CD8-positive, alpha-beta memory T cell (primary cell): ENCODE data around the gene KMT5B. TPM values are rescaled to one million over a fixed set of nuclear protein-coding genes. Genes with fewer than 3 reads are reported as not detected.

ENCODE experiments used
- CTCF ChIA-PET: fragments of 350-600 bp; sonication (Branson Sonifier 250); formaldehyde crosslinking; loops from one replicate; lab custom pipeline; 2021; ENCODE audit warnings: antibody characterized with exemption; lab: Charles Lee
- POLR2A ChIA-PET: fragments of 350-600 bp; sonication (Branson Sonifier 250); formaldehyde crosslinking; loops from one replicate; lab custom pipeline; 2021; ENCODE audit warnings: antibody characterized with exemption; lab: Charles Lee
- DNase-seq, 5 donors: peaks; one replicate each; pipeline versions ENCODE4 v3.0.0 to v3.0.0-alpha.2; 2020 to 2022; ENCODE audit warnings: mixed read lengths in 1 of 5
- H3K27ac ChIP-seq: one replicate; pipeline ENCODE4 v1.7.0; 2013; ENCODE audit warnings: low read depth, mild to moderate bottlenecking, low read length, moderate library complexity
- H3K27me3 ChIP-seq: 2 replicates; pipeline ENCODE4 v1.7.0; 2013; ENCODE audit warnings: low read length, mild to moderate bottlenecking; ENCODE audit not compliant: insufficient read depth, poor library complexity, severe bottlenecking
- H3K36me3 ChIP-seq: 2 replicates; pipeline ENCODE4 v1.7.0; 2013; ENCODE audit warnings: mild to moderate bottlenecking, low read length, moderate library complexity; ENCODE audit not compliant: insufficient read depth
- H3K4me1 ChIP-seq: 2 replicates; pipeline ENCODE4 v1.7.0; 2013; ENCODE audit warnings: mild to moderate bottlenecking, low read length, moderate library complexity; ENCODE audit not compliant: insufficient read depth
- H3K4me3 ChIP-seq: 2 replicates; pipeline ENCODE4 v1.7.0; 2013; ENCODE audit warnings: mild to moderate bottlenecking, low read length
- H3K9me3 ChIP-seq: 2 replicates; pipeline ENCODE4 v1.7.0; 2013; ENCODE audit warnings: mild to moderate bottlenecking, low read length
- H3K27ac Mint-ChIP-seq, 8 donors: one replicate each; pipeline ENCODE4 v1.8.0; 2020 to 2021; ENCODE audit warnings: mixed read lengths in 8 of 8, mild to moderate bottlenecking in 6 of 8, inconsistent platforms in 3 of 8, moderate library complexity in 3 of 8
- H3K27me3 Mint-ChIP-seq, 2 donors: one replicate each; pipeline ENCODE4 v1.8.0; 2020 to 2021; ENCODE audit warnings: mixed read lengths in 2 of 2, mild to moderate bottlenecking in 1 of 2, moderate library complexity in 1 of 2
- H3K36me3 Mint-ChIP-seq, 3 donors: one replicate each; pipeline ENCODE4 v1.8.0; 2020 to 2021; ENCODE audit warnings: mixed read lengths in 3 of 3, inconsistent platforms in 1 of 3, mild to moderate bottlenecking in 1 of 3
- H3K4me1 Mint-ChIP-seq, 3 donors: one replicate each; pipeline ENCODE4 v1.8.0; 2020 to 2021; ENCODE audit warnings: mixed read lengths in 3 of 3, inconsistent platforms in 1 of 3, mild to moderate bottlenecking in 1 of 3
- H3K4me3 Mint-ChIP-seq, 7 donors: one replicate each; pipeline ENCODE4 v1.8.0; 2020 to 2021; ENCODE audit warnings: mixed read lengths in 7 of 7, mild to moderate bottlenecking in 6 of 7, moderate library complexity in 4 of 7, inconsistent platforms in 2 of 7
- H3K9me3 Mint-ChIP-seq, 5 donors: one replicate each; pipeline ENCODE4 v1.8.0; 2020 to 2022; ENCODE audit warnings: mixed read lengths in 5 of 5, mild to moderate bottlenecking in 3 of 5, moderate library complexity in 2 of 5, inconsistent platforms in 1 of 5
- polyA plus RNA-seq: library from polyadenylated mRNA; unstranded; fragments of 300-500 nt; fragmentation: Illumina TruSeq; gene quantifications from one replicate; pipeline ENCODE4 v1.2.3, GENCODE V29; 2021
- total RNA-seq, 2 experiments: library from RNA; stranded (reverse); gene quantifications; one replicate each; pipeline ENCODE4 v1.2.3, GENCODE V29; 2021

The KMT5B gene
- total and polyA plus RNA-seq, 3 experiments from 2014 or later, result 21.9 to 49.1 (median 22.6) TPM

DNA sequence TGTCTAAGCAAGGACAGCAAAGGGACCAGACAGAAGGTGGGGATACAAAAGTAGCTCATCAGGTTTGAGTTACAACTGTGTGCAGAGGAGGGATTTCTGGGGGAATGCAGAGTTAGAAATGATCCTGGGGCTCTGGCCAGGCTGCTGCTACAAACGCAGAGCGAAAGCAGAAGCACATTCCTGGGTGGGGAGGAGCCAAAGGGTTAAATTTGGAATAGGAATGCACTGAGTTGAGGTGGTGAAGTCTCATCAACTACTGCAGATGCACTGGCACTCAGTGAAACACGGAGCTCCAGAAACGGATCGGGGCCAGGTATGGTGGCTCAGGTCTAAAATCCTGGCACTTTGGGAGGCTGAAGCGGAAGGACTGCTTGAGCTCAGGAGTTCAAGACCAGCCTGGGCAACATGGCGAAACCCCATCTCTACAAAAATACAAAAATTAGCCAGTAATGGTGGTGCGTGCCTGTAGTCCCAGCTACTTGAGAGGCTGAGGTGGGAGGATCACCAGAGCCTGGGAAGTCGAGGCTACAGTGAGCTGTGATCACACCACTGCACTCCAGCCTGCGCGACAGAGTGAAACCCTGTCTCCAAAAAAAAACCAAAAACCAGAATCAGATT lies 95.1 kb downstream of the KMT5B start:
- no peak for DNase-seq
- Histone ChIP-seq H3K27me3 (no peaks in the 10 kb centered on the region), H3K27ac (no peak overlapping the region), H3K4me3 (no peak overlapping the region), H3K4me1 (peaks cover 12% of the 10 kb centered on the region), H3K36me3 (no peaks in the 10 kb centered on the region), H3K9me3 (no peaks in the 10 kb centered on the region)
- POLR2A ChIA-PET, result no interaction called here
- H3K27ac Mint-ChIP-seq, result peak overlapping the region in 1 of 8 donors; percentile 49
- H3K36me3 Mint-ChIP-seq, result no peaks in the 10 kb centered on the region
- no peaks in the 10 kb centered on the region for H3K27me3 Mint-ChIP-seq
- no peaks in the 10 kb centered on the region for H3K9me3 Mint-ChIP-seq
- H3K4me3 Mint-ChIP-seq, result peak overlapping the region in 2 of 7 donors; percentile 15 to 28
- peaks cover 3 to 12% (median 8%) of the 10 kb centered on the region in 3 donors for H3K4me1 Mint-ChIP-seq
- CTCF ChIA-PET, result interaction anchor here (1.0 kb wide), 1 partner anchor 17 kb away, joined by 3 read pairs; no protein-coding TSS in a partner anchor

DNA sequence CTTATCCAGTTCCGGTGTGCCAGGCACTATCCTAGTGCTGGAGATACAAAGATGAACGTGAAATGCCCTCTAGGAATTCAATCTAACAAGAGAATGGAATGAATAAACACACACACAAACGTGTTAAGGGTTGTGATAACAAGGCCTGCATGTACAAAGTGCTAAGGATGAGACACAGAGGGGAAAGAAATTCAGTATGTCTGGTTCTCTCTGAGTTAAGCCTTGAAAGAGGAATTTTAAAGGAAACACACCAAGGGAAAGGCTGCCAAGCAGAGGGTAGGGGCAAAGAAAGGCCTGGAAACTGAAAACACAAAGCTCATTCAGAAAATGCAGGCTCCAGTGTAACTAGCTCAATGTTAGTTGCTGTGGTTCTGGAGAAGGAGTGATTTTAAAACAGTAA lies 96.1 kb downstream of the KMT5B start:
- peaks cover 8% of the 10 kb centered on the region for H3K4me1 ChIP-seq
- ChIA-PET CTCF (no interaction called here), POLR2A (no interaction called here)
- no peak for DNase-seq
- H3K27ac Mint-ChIP-seq, result no peak overlapping the region
- H3K4me3 Mint-ChIP-seq, result peak overlapping the region in 1 of 7 donors; percentile 73
- H3K9me3 Mint-ChIP-seq, result no peaks in the 10 kb centered on the region
- H3K4me3 ChIP-seq, result no peak overlapping the region
- no peaks in the 10 kb centered on the region for H3K27me3 ChIP-seq
- no peak overlapping the region for H3K27ac ChIP-seq
- no peaks in the 10 kb centered on the region for H3K36me3 ChIP-seq
- no peaks in the 10 kb centered on the region for H3K36me3 Mint-ChIP-seq
- peaks cover 3 to 12% (median 5%) of the 10 kb centered on the region in 3 donors for H3K4me1 Mint-ChIP-seq
- H3K9me3 ChIP-seq, result no peaks in the 10 kb centered on the region
- H3K27me3 Mint-ChIP-seq, result no peaks in the 10 kb centered on the region

DNA sequence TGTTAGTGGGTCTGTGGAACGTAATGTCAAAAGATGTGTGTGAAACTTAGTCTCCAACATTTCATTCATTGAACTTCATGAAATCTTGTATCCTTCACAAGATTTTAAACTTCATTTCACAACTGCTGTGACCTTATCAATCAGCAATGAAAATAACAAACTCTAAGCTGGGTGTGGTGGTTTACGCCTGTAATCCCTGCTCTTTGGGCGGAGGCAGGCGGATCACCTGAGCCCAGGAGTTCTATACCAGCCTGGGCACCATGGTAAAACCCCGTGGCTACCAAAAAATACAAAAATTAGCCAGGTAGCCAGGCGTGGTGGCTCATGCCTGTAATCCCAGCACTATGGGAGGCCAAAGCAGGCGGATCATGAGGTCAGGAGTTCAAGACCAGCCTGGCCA lies 97.0 kb downstream of the KMT5B start:
- CTCF ChIA-PET, result no interaction called here
- Mint-ChIP-seq H3K27ac (no peak overlapping the region), H3K4me3 (no peak overlapping the region), H3K27me3 (no peaks in the 10 kb centered on the region), H3K9me3 (no peaks in the 10 kb centered on the region), H3K36me3 (no peaks in the 10 kb centered on the region), H3K4me1 (peaks cover 3 to 12% (median 4%) of the 10 kb centered on the region in 3 donors)
- Histone ChIP-seq H3K27me3 (no peaks in the 10 kb centered on the region), H3K4me1 (peaks cover 4% of the 10 kb centered on the region), H3K36me3 (no peaks in the 10 kb centered on the region), H3K4me3 (no peak overlapping the region), H3K9me3 (no peaks in the 10 kb centered on the region), H3K27ac (no peak overlapping the region)
- DNase-seq, result no peak
- POLR2A ChIA-PET, result no interaction called here

GRCh38 chr11:68115285-68115684 lies 97.8 kb downstream of the KMT5B start:
- H3K27me3 ChIP-seq, result no peaks in the 10 kb centered on the region
- Mint-ChIP-seq H3K36me3 (no peaks in the 10 kb centered on the region), H3K9me3 (no peaks in the 10 kb centered on the region), H3K4me3 (peak overlapping the region in 1 of 7 donors; percentile 52), H3K4me1 (peaks cover 2 to 10% (median 3%) of the 10 kb centered on the region in 3 donors), H3K27ac (no peak overlapping the region), H3K27me3 (no peaks in the 10 kb centered on the region)
- H3K27ac ChIP-seq, result no peak overlapping the region
- DNase-seq, result no peak
- H3K4me3 ChIP-seq, result no peak overlapping the region
- H3K4me1 ChIP-seq, result peaks cover 3% of the 10 kb centered on the region
- POLR2A ChIA-PET, result no interaction called here
- H3K9me3 ChIP-seq, result no peaks in the 10 kb centered on the region
- CTCF ChIA-PET, result no interaction called here
- no peaks in the 10 kb centered on the region for H3K36me3 ChIP-seq

DNA sequence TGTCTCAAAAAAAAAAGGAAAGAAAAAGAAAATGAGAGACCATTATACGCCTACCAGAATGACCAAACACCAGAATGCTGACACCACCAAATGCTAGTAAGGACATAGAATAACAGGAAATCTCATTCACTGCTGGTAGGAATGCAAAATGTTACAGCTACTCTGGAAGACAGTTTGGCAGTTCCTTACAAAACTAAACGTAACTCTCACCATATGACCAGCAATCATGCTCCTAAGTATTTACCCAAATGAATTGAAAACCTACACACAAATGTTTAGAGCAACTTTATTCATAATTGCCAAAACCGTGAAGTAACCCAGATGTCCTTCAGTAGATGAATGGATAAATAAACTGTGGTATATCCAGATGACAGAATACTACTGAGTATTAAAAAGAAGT lies 99.1 kb downstream of the KMT5B start:
- Histone ChIP-seq H3K4me1 (no peaks in the 10 kb centered on the region), H3K9me3 (no peaks in the 10 kb centered on the region), H3K36me3 (no peaks in the 10 kb centered on the region), H3K27me3 (no peaks in the 10 kb centered on the region), H3K27ac (no peak overlapping the region), H3K4me3 (no peak overlapping the region)
- Mint-ChIP-seq H3K4me1 (peaks cover 0 to 6% (median 0%) of the 10 kb centered on the region in 3 donors), H3K9me3 (no peaks in the 10 kb centered on the region), H3K36me3 (no peaks in the 10 kb centered on the region), H3K27ac (peak overlapping the region in 1 of 8 donors; percentile 41), H3K4me3 (no peak overlapping the region), H3K27me3 (no peaks in the 10 kb centered on the region)
- DNase-seq, result no peak
- ChIA-PET POLR2A (no interaction called here), CTCF (no interaction called here)

GRCh38 chr11:68107689-68108088 lies 105.4 kb downstream of the KMT5B start:
- H3K9me3 Mint-ChIP-seq, result no peaks in the 10 kb centered on the region
- H3K27me3 Mint-ChIP-seq, result no peaks in the 10 kb centered on the region
- no peaks in the 10 kb centered on the region for H3K36me3 ChIP-seq
- no peak overlapping the region for H3K27ac Mint-ChIP-seq
- POLR2A ChIA-PET, result no interaction called here
- no peak overlapping the region for H3K27ac ChIP-seq
- no peaks in the 10 kb centered on the region for H3K27me3 ChIP-seq
- no peaks in the 10 kb centered on the region for H3K4me1 ChIP-seq
- no peak overlapping the region for H3K4me3 Mint-ChIP-seq
- H3K4me1 Mint-ChIP-seq, result no peaks in the 10 kb centered on the region
- no peaks in the 10 kb centered on the region for H3K36me3 Mint-ChIP-seq
- no peaks in the 10 kb centered on the region for H3K9me3 ChIP-seq
- CTCF ChIA-PET, result no interaction called here
- no peak for DNase-seq
- H3K4me3 ChIP-seq, result no peak overlapping the region

DNA sequence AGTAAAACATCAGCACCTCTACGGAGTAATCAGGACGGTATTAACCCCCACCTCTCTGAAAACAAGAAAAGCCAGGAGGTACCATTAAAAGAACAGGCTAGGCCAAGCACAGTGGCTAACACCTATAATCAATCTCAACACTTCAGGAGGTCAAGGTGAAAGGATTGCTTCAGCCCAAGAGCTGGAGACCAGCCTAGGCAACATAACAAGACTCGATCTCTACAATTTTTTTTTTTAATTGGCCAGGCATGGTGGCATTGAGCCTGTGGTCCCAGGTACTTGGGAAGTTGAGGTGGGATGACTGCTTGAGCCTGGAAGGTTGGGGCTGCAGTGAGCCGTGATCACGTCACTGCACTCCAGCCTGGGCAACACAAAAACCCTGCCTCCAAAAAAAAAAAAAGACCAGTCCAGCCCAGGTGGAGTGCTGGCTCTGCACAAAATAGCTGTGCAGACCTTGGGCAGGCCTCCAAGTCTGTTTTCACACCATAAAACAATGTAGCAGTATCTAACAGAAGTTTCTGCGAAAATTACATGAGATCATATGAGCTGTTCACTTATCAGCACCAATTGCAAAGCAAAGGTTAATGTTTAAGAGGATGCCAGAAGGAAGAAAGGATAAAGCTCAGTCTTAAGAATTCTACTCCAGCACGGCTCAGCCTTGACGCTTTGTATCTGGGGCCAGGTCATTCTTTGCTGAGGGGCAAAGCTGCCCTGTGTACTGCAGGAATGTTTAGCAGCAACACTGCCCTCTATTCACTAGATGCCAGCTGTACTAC lies 106.7 kb downstream of the KMT5B start:
- no peaks in the 10 kb centered on the region for H3K27me3 ChIP-seq
- Mint-ChIP-seq H3K27ac (peak overlapping the region in 1 of 8 donors; percentile 54), H3K4me3 (no peak overlapping the region), H3K36me3 (peaks cover 0 to 1% (median 0%) of the 10 kb centered on the region in 3 donors), H3K9me3 (no peaks in the 10 kb centered on the region), H3K27me3 (no peaks in the 10 kb centered on the region), H3K4me1 (no peaks in the 10 kb centered on the region)
- H3K36me3 ChIP-seq, result no peaks in the 10 kb centered on the region
- H3K4me3 ChIP-seq, result no peak overlapping the region
- H3K4me1 ChIP-seq, result no peaks in the 10 kb centered on the region
- H3K9me3 ChIP-seq, result no peaks in the 10 kb centered on the region
- DNase-seq, result no peak
- no peak overlapping the region for H3K27ac ChIP-seq
- CTCF ChIA-PET, result no interaction called here
- POLR2A ChIA-PET, result no interaction called here
